HG02943 (cell line): ENCODE data around the gene ARPC2.

Source experiments
- ATAC-seq: cut with Tn5 transposase; IDR thresholded peaks from one replicate; pipeline ENCODE4 v1.9.1; 2021; ENCODE audit warnings: mild to moderate bottlenecking, low read depth, moderate library complexity; ENCODE audit not compliant: unreplicated experiment

ARPC2 gene

GRCh38 chr2:218216336-218216673 lies 684 bp upstream of the ARPC2 start:
- ATAC-seq: no peak

GRCh38 chr2:218217360-218218267 lies 625 bp downstream of the ARPC2 start:
- ATAC-seq: peak; percentile 36

- ATAC-seq: no peak
Observed at GRCh38 chr2:218218268-218219185, 1.5 kb downstream of the ARPC2 start.

- ATAC-seq: no peak
Observed at GRCh38 chr2:218219934-218220333, 2.9 kb downstream of the ARPC2 start.

- ATAC-seq: no peak
Observed at GRCh38 chr2:218221000-218221399, 4.0 kb downstream of the ARPC2 start.

GRCh38 chr2:218223046-218223445 lies 6.1 kb downstream of the ARPC2 start:
- ATAC-seq: no peak

GRCh38 chr2:218224186-218224585 lies 7.2 kb downstream of the ARPC2 start:
- ATAC-seq: no peak

GRCh38 chr2:218226903-218227302 lies 9.9 kb downstream of the ARPC2 start:
- ATAC-seq: no peak

GRCh38 chr2:218228366-218229090 lies 11.5 kb downstream of the ARPC2 start:
- ATAC-seq: no peak

- ATAC-seq: peak; percentile 82
Observed at GRCh38 chr2:218229239-218229638, 12.2 kb downstream of the ARPC2 start.

- no peak for ATAC-seq
Observed at GRCh38 chr2:218229851-218230250, 12.9 kb downstream of the ARPC2 start.

- ATAC-seq: no peak
Observed at GRCh38 chr2:218230882-218231281, 13.9 kb downstream of the ARPC2 start.

GRCh38 chr2:218233543-218233942 lies 16.6 kb downstream of the ARPC2 start:
- ATAC-seq: no peak

- no peak for ATAC-seq
Observed at GRCh38 chr2:218234521-218234920, 17.5 kb downstream of the ARPC2 start.

- ATAC-seq: no peak
Observed at GRCh38 chr2:218235017-218235416, 18.0 kb downstream of the ARPC2 start.

- ATAC-seq: no peak
Observed at GRCh38 chr2:218236829-218237228, 19.8 kb downstream of the ARPC2 start.

- ATAC-seq: no peak
Observed at GRCh38 chr2:218238887-218239286, 21.9 kb downstream of the ARPC2 start.

- ATAC-seq: no peak
Observed at GRCh38 chr2:218244204-218244603, 27.2 kb downstream of the ARPC2 start.

GRCh38 chr2:218244665-218245064 lies 27.7 kb downstream of the ARPC2 start:
- no peak for ATAC-seq

GRCh38 chr2:218245214-218245613 lies 28.2 kb downstream of the ARPC2 start:
- ATAC-seq: no peak

- no peak for ATAC-seq
Observed at GRCh38 chr2:218249691-218250090, 32.7 kb downstream of the ARPC2 start.
